HFFc6 (cell line): Measurements from ENCODE around the gene SAMSN1. TPM values are rescaled to one million over a fixed set of nuclear protein-coding genes. Genes with fewer than 3 reads are reported as not detected.

Experiments
- DNase-seq: peaks from one replicate; pipeline ENCODE4 v3.0.0-alpha.2; 2018
- H3K27ac Mint-ChIP-seq: 2 replicates; pipeline ENCODE4 v1.8.0; 2020; ENCODE audit warnings: mild to moderate bottlenecking, mixed read lengths
- H3K27me3 Mint-ChIP-seq: 2 replicates; pipeline ENCODE4 v1.8.0; 2021; ENCODE audit warnings: mild to moderate bottlenecking, moderate library complexity, mixed read lengths; ENCODE audit not compliant: insufficient read depth
- H3K36me3 Mint-ChIP-seq: 2 replicates; pipeline ENCODE4 v1.8.0; 2021; ENCODE audit warnings: low read depth, mixed read lengths
- H3K4me1 Mint-ChIP-seq: 2 replicates; pipeline ENCODE4 v1.8.0; 2020; ENCODE audit warnings: low read depth, mixed read lengths
- H3K4me3 Mint-ChIP-seq: 2 replicates; pipeline ENCODE4 v1.8.0; 2020; ENCODE audit warnings: mild to moderate bottlenecking, moderate library complexity, mixed read lengths
- H3K9me3 Mint-ChIP-seq: 2 replicates; pipeline ENCODE4 v1.8.0; 2020; ENCODE audit warnings: mild to moderate bottlenecking, mixed read lengths
- total RNA-seq, 6 experiments: library from RNA; stranded (reverse); fragmentation: NEBNext Ultra II Directional; extraction: Animal tissue kit (Norgen Biotek cat#: 25700); gene quantifications; 2 replicates in 1 of 6; 3 replicates in 5 of 6; pipeline ENCODE4 v1.2.3, GENCODE V29; 2021
- TF ChIP-seq, protein P1 (sequence below): fragments of 200-600 bp; sonication (generic); IDR thresholded peaks from 2 replicates; pipeline ENCODE4 v1.5.0; 2021; ENCODE audit warnings: antibody characterized with exemption, mild to moderate bottlenecking

Gene SAMSN1
- total RNA-seq, 6 experiments from 2014 or later = not detected

DNA sequence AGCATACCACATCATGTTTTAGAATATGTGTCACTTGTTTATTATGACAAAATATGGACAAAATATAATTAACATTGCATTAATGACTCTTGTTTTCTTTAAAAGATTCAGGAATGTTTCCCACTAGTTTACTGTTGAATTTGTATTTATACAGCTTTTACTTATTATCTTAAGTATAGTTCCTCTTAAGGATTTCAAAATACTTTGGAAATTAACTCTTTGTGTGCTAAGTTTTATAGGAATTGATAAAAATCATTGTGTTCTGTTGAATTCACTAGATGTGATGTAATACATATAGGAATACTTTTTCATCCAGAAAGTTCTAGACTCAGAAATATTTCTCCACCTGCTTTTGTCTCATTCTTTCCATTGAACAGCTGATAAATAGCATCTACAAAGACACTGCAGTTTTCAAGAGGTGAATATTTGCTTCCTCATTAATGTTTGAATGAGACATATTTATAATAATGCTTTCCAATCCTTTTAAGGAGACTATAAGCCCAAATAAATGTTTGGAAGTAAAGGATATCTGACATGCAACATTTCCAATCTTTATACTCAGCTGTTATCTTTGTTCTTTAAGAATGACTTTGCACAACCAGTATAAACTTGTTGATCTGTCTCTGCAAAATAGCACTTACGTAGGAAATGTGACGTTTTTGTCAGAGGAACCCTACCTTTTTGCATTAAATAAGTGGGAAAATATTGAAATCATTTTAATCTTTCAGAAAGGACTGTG lies 38.4 kb upstream of the SAMSN1 start:
- DNase-seq = no peak
- Mint-ChIP-seq H3K36me3 (no peaks in the 10 kb centered on the region), H3K27me3 (no peaks in the 10 kb centered on the region; the same call in 1 of the 2 replicates), H3K9me3 (peaks cover 16% of the 10 kb centered on the region), H3K27ac (no peak overlapping the region), H3K4me1 (no peaks in the 10 kb centered on the region), H3K4me3 (no peak overlapping the region)
- TF ChIP-seq, protein P1, sequence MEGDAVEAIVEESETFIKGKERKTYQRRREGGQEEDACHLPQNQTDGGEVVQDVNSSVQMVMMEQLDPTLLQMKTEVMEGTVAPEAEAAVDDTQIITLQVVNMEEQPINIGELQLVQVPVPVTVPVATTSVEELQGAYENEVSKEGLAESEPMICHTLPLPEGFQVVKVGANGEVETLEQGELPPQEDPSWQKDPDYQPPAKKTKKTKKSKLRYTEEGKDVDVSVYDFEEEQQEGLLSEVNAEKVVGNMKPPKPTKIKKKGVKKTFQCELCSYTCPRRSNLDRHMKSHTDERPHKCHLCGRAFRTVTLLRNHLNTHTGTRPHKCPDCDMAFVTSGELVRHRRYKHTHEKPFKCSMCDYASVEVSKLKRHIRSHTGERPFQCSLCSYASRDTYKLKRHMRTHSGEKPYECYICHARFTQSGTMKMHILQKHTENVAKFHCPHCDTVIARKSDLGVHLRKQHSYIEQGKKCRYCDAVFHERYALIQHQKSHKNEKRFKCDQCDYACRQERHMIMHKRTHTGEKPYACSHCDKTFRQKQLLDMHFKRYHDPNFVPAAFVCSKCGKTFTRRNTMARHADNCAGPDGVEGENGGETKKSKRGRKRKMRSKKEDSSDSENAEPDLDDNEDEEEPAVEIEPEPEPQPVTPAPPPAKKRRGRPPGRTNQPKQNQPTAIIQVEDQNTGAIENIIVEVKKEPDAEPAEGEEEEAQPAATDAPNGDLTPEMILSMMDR = no peak

GRCh38 chr21:14583629-14584255 lies 37.6 kb upstream of the SAMSN1 start:
- H3K27me3 Mint-ChIP-seq = no peaks in the 10 kb centered on the region; the same call in 1 of the 2 replicates
- no peak overlapping the region for H3K27ac Mint-ChIP-seq
- no peaks in the 10 kb centered on the region for H3K36me3 Mint-ChIP-seq
- no peak for DNase-seq
- TF ChIP-seq, protein P1 = no peak
- no peak overlapping the region for H3K4me3 Mint-ChIP-seq
- no peaks in the 10 kb centered on the region for H3K4me1 Mint-ChIP-seq
- peaks cover 19% of the 10 kb centered on the region for H3K9me3 Mint-ChIP-seq

DNA sequence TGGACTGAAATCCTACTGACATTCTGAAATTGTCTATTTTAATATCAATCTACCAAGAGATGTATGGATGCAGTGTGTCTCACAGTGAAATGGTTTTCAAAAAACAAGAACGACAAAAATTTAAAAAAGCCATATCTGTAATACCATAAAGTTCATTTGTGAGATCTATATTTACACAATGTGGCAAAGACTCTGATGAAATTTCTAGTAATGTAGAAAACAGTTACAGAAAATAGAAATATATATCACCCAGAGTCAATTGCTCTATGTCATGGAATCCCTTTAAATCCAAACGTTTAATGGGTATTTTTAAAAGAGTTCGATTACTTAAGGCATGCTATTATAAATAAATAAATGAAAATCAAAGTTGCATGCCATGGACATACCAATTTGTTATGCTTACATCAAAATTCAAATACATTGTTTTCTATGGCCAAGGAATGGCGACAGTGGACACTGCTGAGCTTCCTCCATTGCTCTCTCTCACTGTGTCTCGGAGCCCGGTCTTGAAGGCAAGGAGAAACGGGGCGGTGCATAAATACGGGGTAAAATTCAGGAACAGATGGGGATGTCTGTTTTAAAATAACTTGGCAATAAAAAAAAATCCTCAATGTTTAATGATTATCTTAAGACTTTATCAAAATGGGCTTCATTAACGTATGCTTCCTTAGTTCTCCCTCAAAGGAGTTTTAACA lies 37.0 kb upstream of the SAMSN1 start:
- DNase-seq = no peak
- Mint-ChIP-seq H3K27ac (no peak overlapping the region), H3K4me1 (no peaks in the 10 kb centered on the region), H3K4me3 (no peak overlapping the region), H3K27me3 (no peaks in the 10 kb centered on the region; the same call in 1 of the 2 replicates), H3K9me3 (peaks cover 16% of the 10 kb centered on the region), H3K36me3 (no peaks in the 10 kb centered on the region)
- TF ChIP-seq, protein P1 = no peak

DNA sequence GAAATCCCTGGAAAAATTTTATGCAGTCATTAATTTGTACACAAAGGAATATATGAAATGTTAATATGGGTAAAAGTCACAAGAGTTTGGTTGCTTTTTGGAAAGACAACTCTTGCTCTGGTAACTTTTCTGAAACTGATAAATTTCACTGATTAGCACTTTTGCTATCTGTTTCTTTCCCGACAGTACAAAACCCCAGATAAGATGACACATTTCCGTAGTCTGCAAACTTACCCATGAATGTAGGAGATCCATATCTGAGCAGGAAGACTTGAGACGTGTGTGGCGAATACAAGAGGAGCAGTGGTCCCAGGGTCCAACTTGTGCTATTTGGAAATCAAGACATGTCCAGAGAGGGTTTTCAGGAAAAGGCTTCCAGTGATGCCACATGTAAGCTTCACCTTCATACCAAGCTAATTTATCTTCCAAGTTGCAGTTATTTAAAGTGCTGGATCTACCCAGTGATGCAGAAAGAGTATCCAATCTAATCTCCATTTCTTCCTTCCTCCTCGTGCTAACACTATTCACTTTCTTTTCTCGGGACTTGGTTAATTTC lies 35.9 kb upstream of the SAMSN1 start:
- H3K4me1 Mint-ChIP-seq = no peaks in the 10 kb centered on the region
- DNase-seq = no peak
- TF ChIP-seq, protein P1 = no peak
- no peak overlapping the region for H3K27ac Mint-ChIP-seq
- no peaks in the 10 kb centered on the region; the same call in 1 of the 2 replicates for H3K27me3 Mint-ChIP-seq
- peaks cover 12% of the 10 kb centered on the region for H3K9me3 Mint-ChIP-seq
- no peaks in the 10 kb centered on the region for H3K36me3 Mint-ChIP-seq
- H3K4me3 Mint-ChIP-seq = no peak overlapping the region

DNA sequence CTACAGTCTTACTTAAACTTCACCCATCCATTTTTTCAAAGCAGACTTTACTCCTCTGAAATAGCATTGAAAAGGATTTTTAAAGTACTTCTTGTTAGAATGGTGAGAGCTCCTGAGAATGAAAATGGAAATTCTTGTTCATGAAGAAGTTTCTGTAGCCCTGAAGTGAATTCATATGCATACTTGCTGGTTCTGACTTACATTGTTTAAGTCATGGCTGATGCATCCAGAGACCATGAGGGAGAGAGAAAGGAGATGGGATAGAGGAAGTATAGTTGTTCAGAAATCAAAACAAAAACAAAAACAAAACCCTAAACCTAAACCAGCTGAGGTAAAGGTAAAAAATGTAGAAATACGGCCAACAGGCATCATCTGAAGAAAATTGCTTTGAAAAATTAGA lies 27.1 kb upstream of the SAMSN1 start:
- H3K36me3 Mint-ChIP-seq = no peaks in the 10 kb centered on the region; the same call in 1 of the 2 replicates
- no peaks in the 10 kb centered on the region for H3K4me1 Mint-ChIP-seq
- no peaks in the 10 kb centered on the region for H3K27me3 Mint-ChIP-seq
- no peak overlapping the region for H3K27ac Mint-ChIP-seq
- peaks cover 26% of the 10 kb centered on the region for H3K9me3 Mint-ChIP-seq
- no peak overlapping the region for H3K4me3 Mint-ChIP-seq
- no peak for DNase-seq
- TF ChIP-seq, protein P1 = no peak
